LNCaP clone FGC (cell line): ENCODE results near the gene CLSTN2.

Experiments
- DNase-seq: peaks from one replicate; pipeline ENCODE4 v3.0.0-alpha.2; 2011; ENCODE audit warnings: low read depth
- H3K4me3 ChIP-seq: 2 replicates; pipeline ENCODE4 v1.5.1; 2011; ENCODE audit warnings: mild to moderate bottlenecking, low read depth, low read length, control low read depth
- CTCF ChIP-seq: IDR thresholded peaks from 2 replicates; pipeline ENCODE4 v1.5.1; 2012; ENCODE audit warnings: mild to moderate bottlenecking; ENCODE audit not compliant: control insufficient read depth, insufficient read depth; ENCODE audit errors: extremely low read depth

The CLSTN2 gene

GRCh38 chr3:140196970-140197369, 262.0 kb downstream of the CLSTN2 start:
- no peak for DNase-seq
- no peak for TF ChIP-seq CTCF
- no peak overlapping the region for H3K4me3 ChIP-seq

GRCh38 chr3:140198242-140198641, 263.3 kb downstream of the CLSTN2 start:
- DNase-seq: no peak
- no peak overlapping the region for H3K4me3 ChIP-seq
- no peak for TF ChIP-seq CTCF

GRCh38 chr3:140199008-140199407, 264.0 kb downstream of the CLSTN2 start:
- DNase-seq: no peak
- TF ChIP-seq CTCF: no peak
- H3K4me3 ChIP-seq: no peak overlapping the region

GRCh38 chr3:140199743-140200142, 264.8 kb downstream of the CLSTN2 start:
- no peak for DNase-seq
- no peak for TF ChIP-seq CTCF
- no peak overlapping the region for H3K4me3 ChIP-seq

GRCh38 chr3:140203510-140203909, 268.5 kb downstream of the CLSTN2 start:
- TF ChIP-seq CTCF: no peak
- DNase-seq: no peak
- no peak overlapping the region for H3K4me3 ChIP-seq

GRCh38 chr3:140204271-140204984, 269.4 kb downstream of the CLSTN2 start:
- H3K4me3 ChIP-seq: no peak overlapping the region
- DNase-seq: no peak
- TF ChIP-seq CTCF: no peak

GRCh38 chr3:140205598-140205997, 270.6 kb downstream of the CLSTN2 start:
- TF ChIP-seq CTCF: no peak
- no peak overlapping the region for H3K4me3 ChIP-seq

More at GRCh38 chr3:140205598-140205997, 270.6 kb downstream of the CLSTN2 start:
- DNase-seq: no peak
